NT2/D1 (cell line): ENCODE measurements around the gene SRRM4.

Experiments
- SUZ12 ChIP-seq: IDR thresholded peaks from 2 replicates; pipeline ENCODE4 v1.6.1; 2011; ENCODE audit not compliant: insufficient read length, insufficient read depth; ENCODE audit errors: extremely low read depth
- YY1 ChIP-seq: IDR thresholded peaks from 2 replicates; pipeline ENCODE4 v1.6.1; 2011; ENCODE audit not compliant: insufficient read length, insufficient read depth
- ZNF274 ChIP-seq: IDR thresholded peaks from 2 replicates; pipeline ENCODE4 v1.6.1; 2011; ENCODE audit warnings: mild to moderate bottlenecking, low read depth, low read length

GRCh38 chr12:119207063-119207560 is 225.8 kb downstream of the SRRM4 start:
- TF ChIP-seq YY1, result no peak
- no peak for TF ChIP-seq ZNF274
- TF ChIP-seq SUZ12, result no peak
